Activated CD4-positive, alpha-beta T cell treated with anti-CD3 and anti-CD28 coated beads, Interleukin-2, amount 50 U/mL, for 16 hours (primary cell): ENCODE data around the gene GUCY1B1.
"Not testable (repeated sequence)": the region's sequence is repeated elsewhere in the genome, so short reads cannot be mapped to it uniquely, and the experiment has no call there.

Source experiments
- DNase-seq: peaks from one replicate; pipeline ENCODE4 v3.0.0-alpha.2; 2020

GUCY1B1 gene

DNA sequence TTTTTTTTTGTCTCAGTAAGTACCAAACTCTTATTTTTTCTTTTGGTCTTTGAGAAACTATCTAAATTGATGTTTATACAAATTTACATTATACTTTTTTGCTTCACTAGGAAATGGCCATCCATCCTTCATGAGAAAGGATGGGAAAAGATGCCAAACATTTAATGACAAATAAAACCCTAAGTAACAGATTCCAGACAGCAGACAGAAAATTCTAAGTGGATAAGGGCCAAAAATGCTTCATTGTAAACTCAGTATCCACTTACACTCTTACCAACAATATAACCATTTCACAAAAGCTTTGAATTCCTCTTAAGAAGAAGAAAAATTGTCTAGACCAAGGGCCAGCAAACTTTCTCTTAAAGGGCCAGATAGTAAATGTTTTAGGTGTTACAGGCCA, 3.5 kb downstream of the GUCY1B1 start:
- no peak for DNase-seq

DNA sequence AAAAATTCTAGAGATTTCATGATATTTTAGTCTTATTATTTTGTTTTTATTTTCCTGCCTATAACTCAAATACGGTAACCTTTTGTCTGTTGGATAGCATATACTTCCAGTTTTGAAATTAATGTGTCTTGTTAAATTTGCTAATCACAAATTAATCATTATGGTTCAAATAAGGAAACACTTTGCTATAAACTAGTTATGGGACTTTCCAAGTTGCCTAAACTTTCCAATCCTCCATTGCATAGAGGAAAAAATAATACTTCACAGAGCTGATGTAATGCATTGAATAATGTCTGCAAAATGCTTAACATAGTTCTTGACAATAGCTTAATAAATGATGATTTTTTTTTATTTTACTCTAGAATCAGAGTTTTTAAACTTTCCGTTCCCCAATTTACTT, 4.7 kb downstream of the GUCY1B1 start:
- no peak for DNase-seq

DNA sequence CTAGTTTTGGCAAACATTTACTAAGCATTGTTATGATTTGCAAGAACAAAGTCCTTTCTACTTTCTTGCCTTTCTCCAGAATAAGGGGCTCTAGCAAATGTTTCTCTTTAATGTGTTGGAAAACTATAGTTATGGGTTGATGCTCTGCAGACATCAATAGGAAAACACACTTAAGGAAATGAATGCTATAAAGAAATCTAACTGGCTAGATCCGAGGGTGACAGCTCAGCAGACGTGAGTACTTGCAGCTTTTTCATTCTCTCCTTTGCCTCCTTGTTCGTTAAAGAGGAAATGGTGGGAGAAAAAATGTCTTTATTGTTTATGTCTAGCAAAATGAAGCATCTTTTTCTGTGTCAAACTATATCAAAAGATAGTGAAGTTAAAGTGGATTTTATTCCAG, 6.3 kb downstream of the GUCY1B1 start:
- no peak for DNase-seq

DNA sequence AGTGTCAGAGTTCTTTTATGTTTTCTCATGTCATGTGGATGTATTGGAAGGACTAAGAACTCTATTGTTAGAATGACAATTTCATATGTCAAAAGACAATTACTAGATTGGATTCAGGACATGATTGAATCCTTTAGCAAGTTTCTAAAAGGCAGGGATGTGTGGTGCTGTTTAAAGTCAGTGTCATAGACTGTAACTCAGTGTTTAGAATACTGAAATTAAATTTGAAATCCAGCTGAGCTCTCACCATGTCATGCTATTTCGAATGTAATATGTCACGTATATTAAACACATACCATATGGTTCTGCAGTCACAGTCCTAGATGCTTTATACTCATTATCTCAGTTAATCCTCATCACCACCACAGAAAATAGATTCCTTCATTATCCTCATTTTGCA, 7.8 kb downstream of the GUCY1B1 start:
- DNase-seq, result no peak

DNA sequence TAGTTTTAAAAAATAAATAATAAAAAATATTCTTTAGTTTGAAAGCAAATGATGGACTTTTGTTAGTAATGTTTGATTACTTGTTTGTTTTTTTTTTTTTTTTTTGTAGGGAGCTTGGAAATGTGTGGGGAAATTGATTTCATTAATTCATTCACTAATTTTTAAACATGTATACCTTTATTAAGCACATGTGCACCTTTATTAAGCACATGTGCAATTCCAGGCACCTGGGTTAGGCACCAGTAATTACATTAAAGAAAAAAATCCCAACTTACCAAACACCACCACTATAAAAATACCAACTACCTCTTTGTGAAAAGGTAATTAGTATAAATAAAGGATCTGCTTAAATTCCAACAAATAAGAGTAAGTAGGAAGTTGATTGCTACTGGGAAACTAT, 9.5 kb downstream of the GUCY1B1 start:
- DNase-seq, result no peak

DNA sequence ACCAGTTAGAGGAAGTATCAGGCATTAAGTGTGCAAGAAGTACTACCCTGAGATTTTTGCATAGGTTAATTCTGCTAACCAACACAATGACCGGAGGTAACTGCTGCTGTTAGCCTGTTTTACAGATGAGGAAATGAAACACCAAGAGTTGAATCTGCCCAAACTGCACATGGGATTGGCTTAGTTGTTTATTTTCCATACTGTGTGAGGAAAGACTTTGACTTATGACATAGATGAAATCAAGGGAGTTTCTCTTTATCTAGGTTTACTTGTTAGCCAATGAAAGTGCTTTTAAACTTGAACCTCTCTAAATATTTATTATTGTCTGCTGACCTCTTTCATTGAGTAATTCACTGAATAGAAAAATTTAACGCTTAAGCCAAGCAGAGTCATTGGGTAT, 10.3 kb downstream of the GUCY1B1 start:
- DNase-seq, result no peak

DNA sequence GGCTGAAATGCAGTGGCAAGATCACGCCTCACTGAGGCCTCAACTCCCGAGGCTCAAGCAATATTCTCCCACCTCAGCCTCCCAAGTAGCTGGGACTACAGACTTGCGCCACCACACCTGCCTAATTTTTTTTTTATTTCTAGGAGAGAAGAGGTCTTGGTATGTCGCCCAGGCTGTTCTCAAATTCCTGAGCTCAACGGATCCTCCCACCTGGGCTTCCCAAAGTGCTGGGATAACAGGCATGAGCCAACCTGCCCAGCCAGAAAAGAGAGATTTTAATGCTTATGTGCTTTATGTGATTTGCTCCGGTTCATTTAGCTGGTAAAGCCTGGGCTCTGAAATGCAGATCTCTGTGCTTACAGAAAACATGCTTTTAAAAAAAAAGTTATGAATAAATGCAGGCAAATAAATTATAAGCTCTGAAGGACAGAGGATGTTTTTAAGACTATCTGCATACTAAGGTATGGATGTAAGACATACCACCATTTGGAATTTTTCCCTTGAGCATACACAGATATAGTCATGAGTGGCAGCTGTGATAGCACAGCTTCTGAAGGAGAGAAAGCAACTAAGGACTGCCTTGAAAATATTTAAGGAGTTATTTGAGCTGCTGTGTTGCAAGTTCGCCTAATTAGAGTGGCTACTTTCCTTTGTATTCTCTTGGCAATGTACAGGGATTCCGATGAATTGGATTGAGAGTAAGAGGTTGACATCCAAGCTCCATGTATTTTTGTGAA, 13.8 kb downstream of the GUCY1B1 start:
- DNase-seq, result no peak

DNA sequence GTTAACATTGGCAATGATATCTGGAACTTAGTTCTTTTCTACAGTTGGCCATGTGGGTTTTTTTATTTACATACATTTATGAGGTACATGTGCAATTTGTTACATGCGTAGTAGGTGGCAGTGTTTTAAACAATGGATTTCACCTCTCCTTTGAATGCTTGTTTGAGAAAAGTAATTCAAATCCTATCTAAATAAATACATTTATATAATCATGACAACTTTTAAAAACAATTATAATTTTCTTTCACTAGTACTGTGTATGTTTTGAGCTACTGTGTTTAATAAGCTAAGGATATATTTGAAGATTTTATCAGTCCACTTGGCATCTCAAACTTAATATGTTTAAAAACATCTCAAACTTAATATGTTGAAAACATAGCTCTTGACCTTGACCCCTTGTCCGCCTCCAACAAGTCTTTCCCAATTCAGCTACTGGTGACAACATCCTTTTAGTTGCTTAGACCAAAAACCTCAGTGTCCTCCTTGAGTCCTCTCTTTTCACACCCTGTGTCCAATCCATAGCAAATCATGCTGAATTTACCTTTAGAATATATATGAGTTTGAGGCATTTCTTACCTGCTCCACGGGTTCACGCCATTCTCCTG, 14.5 kb downstream of the GUCY1B1 start:
- DNase-seq, result no peak

DNA sequence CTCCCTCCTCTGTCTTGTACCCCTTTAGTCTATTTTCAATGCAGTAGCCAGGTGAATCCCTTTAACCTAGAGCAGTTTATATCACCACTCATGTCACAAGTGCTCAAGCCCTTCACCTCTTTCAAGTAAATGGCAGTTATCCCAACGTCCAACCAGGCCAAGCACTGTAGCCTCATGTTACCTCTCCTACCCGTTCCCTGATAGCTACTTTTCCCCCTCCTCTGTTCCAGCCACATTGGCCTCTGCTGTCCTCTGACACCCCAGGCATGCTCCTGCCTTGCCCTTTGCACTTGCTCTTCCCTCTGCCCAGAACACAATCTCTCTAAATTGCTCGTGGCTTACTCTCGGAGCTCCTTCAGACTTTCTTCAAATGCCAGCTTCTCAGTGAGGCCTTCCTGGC, 15.2 kb downstream of the GUCY1B1 start:
- no peak for DNase-seq

DNA sequence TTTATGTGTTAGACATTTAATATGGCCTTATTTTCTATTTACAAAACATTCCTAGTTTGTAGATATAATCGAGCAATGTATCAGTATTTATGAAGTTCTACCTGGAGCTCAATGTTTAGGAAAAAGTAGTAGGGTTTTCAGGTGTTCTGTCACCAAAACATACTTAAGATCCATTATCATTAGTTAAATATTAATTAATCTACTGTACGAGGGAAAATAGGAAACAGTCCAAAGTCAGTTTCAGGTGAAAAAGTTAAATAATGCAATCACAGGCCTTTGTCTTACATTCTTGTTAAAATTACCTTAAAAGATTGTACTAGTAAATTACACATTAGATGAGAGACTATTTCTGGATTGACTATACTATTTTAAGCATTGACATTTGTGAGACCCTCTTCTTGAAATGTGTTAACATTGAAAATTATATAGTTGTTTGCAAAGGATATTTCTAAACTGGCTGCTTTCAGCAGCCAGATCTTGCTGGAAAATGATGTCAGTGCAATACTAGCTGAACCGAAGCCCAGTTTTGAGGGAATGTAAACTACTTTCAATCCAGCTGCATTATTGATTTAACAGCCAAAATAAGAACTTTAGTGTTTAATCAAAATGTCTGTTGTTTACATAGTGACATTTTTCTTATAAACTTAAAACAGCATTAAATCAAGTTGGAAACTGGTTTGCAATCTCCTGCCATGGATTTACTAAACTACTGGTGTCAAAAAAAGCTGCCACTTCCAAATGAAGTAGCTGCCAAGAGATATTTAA, 19.3 kb downstream of the GUCY1B1 start:
- no peak for DNase-seq

DNA sequence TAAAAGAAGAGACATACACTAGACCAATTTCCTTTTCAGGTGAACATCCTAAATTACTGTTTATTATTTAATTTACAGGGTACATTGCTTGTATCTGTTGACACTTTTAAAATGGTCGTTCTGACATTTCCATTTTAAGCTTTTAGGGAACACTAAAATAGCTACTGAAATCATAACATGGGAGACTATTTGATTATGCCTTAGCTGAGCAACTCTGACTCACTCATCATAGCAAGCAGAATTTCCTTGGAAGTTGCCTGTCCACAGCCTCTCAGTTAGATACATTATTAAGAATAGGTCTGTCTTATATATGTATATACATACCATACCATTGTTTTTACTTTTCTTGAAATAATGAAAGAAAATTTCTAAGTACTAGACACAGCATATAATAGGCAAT, 22.0 kb downstream of the GUCY1B1 start:
- DNase-seq, result no peak

DNA sequence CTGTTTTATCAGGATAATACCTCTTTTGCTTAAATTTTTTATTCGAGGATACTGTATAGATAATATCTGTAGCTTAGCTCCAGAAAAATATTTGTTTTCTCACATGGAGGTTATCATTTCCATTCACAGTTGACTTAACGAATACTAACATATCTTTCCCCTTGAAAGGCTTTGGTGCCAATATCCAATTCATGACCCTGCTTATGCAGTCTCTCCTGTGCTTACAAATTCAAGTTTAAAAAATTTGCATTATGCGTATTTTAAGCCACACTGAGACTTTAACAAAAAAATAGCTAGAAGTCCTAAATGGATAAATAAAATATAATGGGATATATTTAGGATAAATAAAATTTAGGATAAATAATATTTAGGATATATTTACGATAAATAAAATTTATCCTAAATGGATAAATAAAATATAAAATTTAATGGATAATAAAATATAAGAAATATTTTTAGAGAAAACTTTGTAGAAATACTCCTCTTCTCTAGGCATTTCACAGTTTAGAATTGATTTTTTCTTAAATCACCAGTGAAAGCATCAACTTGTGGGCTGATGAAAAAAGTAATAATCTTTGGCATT, 22.5 kb downstream of the GUCY1B1 start:
- no peak for DNase-seq

DNA sequence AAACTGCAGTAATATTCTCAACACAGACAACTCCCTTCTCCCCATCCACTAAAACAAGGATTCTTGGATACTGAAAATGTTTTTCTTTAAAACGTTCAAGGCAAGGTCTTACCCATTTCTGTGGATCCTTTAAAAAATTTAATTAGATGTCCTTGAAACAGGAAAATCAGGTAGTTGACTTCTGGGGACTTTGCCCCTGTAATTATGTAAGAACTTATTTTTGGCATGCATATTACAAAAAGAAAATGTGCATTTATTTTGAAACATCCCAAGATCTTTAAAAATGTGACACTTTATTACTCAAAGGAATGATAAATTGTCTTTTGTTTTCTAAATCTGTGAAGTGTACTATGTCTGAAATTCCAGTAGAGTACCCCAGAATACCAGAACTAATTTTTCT, 25.8 kb downstream of the GUCY1B1 start:
- no peak for DNase-seq

DNA sequence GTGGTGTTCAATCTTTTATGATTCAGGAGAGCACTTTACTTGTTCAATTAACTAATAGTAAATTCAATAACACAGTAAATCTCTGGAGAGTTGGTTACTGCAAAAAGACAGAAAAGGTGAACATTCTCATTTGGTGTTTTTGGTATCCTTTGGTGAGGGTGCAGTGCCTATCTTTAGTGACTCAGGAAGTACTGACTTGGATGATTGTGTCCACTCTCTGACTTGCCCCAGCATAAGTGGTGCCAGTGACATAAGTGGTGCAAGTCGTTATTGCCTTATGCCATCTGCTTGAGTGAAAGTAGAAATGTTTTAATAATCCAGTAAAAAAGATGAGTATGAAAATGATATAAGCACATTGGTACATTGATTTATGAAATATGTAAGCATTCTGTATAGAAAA, 27.0 kb downstream of the GUCY1B1 start:
- DNase-seq, result no peak

DNA sequence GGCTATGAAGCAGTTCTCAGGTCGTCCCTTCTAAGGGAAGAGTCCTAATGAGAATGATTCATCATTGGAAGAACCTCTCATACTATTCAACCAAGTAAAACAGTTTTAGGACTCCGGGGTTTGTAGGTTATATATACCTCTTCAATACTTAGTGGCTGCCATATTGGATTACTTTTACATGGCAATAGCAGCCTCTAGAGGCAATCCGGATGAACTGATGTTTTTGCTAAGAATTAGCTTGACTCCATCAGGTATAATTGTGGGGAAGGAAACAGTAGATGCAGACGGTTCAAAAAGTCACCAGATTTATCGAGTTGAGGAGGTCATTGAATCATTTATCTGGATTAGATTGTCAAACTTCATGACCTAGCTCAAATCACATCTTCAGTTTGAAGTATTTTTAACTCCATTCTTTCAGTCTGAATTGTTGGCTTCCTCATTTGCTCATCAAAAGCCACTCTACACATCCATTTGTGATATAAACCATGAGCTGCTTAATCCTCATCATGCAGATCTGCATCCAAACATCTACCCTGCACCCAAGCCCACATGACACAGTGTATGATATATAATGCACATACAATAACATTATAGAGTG, 28.4 kb downstream of the GUCY1B1 start:
- peak; percentile 48 for DNase-seq

DNA sequence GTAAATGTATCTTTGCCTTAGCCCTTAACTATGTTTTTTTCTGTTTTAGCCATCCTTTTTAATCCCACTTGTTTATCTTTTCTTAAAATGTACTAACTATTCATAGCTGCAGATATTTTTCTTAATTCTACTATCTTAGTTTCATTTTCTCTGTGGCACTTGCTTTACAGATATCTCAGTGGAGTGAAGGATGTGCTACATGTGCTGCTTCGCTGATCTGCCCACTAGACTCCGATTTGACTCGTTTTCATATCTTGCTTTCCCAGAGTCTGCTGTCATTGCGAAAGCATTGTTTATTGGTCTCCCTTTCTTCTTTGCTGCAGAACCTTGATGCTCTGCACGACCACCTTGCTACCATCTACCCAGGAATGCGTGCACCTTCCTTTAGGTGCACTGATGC, 30.6 kb downstream of the GUCY1B1 start:
- no peak for DNase-seq

DNA sequence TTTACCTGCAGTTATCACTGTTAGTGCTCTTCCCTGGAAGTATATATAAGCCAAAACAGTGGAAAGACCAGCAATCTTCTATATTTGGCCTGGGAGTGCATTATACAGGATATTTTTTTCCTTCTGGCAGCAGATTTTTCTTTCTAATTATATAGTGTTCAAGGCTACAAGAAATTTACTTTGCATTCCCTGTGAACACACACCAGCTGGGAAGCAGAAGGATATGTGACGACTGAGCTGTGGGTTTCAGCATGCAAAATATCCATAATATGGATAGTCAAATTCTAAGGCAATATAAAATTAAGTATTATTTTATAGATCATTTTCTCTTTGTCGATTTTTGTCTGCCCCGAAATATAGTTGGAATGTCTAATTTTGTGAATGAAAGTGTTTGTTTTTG, 31.2 kb downstream of the GUCY1B1 start:
- no peak for DNase-seq

DNA sequence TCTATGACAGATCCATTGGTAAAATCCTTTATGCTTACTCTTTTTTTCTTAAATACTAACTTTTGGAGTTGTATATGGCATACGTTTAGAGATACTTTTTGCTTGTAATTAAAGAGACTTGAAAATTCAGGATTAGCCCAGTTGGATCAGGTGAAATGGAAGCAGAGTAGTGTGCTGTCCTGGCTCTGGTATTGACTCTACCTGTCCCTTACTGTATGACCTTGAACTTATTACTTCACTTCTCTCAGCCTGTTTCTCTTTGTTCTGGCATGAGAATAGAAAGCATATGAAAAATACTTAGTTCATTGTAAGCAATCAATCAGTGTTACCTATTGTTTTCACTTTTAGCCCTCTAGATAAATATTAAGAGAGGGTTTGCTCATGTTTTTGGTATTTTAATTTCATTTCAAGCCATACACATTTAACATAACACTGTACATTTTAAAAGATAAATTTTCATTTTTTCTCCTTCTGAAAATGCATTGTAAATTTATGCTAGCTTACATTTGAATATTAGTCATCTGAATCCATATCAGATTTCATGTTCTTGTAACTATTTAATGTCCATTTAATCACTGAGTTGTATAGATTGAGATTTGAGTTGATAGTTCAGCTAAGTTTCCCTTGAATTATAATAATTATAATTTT, 35.9 kb downstream of the GUCY1B1 start:
- no peak for DNase-seq

DNA sequence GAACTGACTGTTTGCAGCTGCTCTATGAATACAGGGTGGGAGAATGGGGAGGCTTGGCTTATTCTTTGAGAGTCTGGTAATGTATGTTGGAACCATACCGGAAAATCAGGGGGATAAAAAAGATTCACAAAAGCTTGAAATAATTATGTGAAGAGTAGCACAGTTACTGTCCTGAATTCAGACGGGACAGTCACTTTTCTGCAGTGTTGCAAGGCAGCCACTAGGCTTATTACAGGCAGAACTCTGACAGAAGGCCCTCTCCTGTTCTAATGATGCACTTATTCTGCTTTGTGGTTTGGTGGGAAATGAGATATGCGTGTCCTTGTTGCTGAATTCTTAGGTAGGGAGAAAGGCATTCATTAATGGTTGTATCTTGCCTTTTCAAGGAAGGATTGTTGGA, 37.2 kb downstream of the GUCY1B1 start:
- DNase-seq, result peak; percentile 2

DNA sequence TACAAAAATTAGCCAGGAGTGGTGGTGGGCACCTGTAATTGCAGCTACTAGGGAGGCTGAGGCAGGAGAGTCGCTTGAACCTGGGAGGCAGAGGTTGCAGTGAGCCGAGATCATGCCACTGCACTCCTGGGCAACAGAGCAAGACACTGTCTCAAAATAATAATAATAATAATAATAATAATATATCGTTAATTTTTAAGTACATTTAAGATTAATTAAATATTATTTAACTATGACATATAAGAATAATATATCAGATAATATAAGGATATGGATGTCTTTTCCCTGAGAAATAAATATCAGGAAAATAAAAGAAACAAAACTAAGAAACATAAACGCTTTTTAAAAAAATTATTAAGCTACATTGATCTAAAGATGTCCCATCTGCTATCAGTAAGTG, 38.8 kb downstream of the GUCY1B1 start:
- DNase-seq, result not testable (repeated sequence)

DNA sequence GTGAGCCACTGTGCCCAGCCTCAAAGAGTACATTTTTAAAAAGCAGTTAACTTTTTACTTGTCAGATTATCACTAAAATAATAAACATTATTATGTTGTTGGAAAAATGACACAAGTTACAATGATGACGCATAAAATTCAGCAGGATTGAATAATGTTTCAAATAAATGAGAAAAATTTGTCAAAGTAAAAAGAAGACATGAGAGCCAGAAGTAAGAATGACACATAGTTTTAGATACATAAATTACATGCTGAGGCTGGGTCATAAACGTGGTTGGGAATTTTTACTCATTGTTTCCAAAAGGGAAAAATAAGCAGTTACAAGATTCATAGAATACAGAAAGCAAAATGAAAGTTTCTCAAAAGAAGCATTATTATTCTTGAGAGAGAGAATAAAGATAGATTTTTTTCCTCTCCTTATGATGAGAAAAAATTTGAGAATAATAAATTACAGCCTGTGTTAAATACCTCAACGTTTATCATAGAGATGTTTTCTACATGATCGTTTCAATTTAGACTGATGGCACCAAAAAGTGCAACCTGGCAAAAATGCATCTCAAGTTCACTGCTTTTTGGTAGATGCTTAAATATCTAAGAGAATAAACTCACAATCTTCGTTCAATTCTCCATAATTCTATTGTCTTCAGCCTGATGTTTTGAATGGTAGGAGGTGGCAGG, 40.4 kb downstream of the GUCY1B1 start:
- no peak for DNase-seq

DNA sequence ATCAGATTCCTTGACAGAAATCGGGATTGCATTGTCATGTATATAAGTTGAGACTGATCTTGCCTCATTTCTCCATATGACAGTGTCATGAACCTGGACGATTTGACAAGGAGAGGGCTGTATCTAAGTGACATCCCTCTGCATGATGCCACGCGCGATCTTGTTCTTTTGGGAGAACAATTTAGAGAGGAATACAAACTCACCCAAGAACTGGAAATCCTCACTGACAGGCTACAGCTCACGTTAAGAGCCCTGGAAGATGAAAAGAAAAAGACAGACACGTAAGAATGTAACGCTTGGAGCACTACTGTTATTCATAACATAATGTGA, 40.9 kb downstream of the GUCY1B1 start:
- DNase-seq, result no peak
